ENCODE data around the gene CXCL9.

GRCh38 chr4:75995727-75996126, 11.6 kb downstream of the CXCL9 start:
- TF ChIP-seq CTCF (IDR thresholded peaks at IDR 0.05 in 8 of 11, conservative IDR thresholded peaks at IDR 0.05 in 3 of 11) (peak in 10 of 11 experiments; percentile 25 to 75 (median 56)), POLR2AphosphoS5 (IDR thresholded peaks at IDR 0.05) (no peak), POLR2A (IDR thresholded peaks at IDR 0.05) (no peak)
